HG02970 (cell line): ENCODE results near the gene KRTAP7-1.

Experiments
- ATAC-seq: cut with Tn5 transposase; IDR thresholded peaks from one replicate; pipeline ENCODE4 v1.9.1; 2021; ENCODE audit warnings: mild to moderate bottlenecking, moderate library complexity, moderate number of reproducible peaks; ENCODE audit not compliant: unreplicated experiment, low FRiP score

KRTAP7-1 gene, protein sequence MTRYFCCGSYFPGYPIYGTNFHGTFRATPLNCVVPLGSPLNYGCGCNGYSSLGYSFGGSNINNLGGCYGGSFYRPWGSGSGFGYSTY

DNA sequence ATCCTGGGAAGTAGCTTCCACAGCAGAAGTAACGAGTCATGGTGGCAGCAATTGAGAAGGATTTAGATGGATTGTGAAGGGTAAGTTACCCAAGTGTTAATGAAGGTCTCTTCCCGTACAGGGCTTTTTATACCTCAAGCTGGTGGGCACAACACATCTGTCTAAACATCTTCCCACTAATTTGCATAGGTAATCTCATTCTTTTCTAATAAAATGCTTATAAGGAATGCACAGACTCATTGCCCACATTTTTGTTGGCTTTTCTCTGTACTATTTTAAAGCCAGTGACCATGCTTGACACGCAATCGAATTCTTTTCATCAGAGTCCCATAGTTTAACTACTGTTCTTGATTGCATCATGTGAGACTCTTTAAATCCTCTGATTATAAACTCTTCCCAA lies at the start of gene KRTAP7-1:
Gene KRTAP7-1 (minus strand): TSS at position 101 of the 400 bp plus-strand sequence. CDS start 61 bp downstream, at position 40.
- ATAC-seq, result no peak

DNA sequence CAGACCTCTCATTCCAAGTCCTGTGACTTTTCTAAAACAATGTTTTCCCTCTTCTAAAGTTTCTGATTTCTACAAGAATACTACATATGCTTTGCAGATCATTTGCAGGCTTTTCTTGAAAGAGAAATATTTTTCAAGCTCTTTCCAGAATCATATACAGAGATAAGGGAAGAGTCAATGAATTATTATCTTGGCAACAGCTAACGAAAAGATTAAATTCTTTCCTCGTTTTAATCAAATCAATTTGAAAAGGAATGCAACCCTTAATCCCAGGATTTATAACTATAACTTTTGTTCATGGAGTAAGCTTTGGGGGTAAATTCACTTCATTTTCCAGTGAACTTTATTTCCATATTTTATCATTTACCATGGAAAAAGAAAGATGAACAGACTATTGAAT lies 45.0 kb upstream of the KRTAP7-1 start:
- no peak for ATAC-seq

DNA sequence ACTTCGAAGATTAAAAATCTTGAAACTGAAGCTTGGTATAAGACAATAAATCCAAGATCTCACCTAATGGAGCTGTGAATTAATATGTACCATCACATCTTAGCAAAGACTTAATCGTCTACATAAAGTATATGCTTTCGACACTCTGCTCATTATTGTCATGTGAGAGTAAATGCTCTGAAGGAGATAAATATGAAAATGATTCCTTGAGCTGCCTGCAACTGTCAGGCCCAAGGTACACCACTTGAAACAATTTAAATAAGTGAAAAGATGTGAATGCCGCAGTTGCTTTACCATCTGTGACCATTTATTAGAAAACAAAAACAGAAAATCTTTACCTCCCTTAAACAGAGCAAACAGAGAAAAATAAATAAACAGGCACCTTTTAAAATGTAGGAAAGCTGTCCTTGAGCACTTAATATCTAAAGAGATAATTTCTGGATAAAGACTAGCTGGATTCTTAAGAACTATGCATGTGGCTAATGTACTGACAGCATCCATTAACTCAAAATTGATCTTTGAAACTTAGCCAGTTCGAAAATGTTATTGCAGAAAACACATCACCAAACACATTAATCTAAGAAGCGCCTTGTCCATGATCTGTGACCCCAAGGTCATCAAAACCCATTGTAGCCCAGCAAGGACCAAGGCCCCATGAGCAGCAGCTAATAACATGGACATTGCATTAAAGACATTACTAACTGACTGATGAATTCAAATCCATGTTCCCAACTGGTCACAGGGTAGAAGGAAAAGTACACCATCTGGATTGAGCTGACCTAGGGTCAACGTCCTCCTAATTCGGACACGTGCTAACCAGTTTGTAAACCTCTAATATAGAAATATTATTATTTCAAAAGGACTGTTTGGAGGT lies 18.3 kb upstream of the KRTAP7-1 start:
- ATAC-seq, result no peak

DNA sequence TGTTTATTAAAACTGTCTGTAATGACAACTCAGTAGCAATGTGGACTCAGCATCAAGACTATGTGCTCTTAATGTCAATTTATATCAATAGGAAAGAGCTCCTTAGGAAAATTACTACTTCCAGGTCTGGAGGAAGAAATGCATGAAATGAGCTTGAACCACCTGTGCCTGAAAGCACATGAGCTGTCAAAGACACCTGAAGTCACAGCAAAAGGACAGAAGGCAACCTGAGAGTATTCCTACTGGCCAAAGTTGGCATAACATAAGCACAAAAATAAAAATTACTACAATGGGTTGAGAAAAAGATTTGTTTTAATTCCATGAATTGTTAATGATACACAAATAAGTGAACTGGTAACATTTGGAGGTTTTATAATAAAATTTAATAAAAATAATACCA lies 13.4 kb upstream of the KRTAP7-1 start:
- no peak for ATAC-seq

DNA sequence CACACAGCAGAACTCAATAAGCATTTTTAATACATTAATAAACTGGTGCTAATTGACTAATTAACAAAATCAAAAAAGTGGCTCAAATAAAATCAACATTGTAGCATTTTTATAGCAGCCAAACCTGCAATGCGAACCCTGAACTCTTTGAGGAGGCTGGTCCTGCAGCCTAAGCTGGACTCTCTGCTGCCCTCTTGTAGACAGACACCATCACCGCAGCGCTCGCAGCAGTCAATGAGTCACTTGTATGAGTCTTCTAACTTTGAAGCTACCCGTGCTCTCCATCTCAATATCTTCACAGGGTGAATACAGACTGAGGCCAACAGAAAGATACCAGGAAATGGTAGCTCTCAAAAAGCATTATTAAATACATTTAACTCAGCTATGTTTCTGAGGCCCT lies 9.7 kb upstream of the KRTAP7-1 start:
- ATAC-seq, result no peak

DNA sequence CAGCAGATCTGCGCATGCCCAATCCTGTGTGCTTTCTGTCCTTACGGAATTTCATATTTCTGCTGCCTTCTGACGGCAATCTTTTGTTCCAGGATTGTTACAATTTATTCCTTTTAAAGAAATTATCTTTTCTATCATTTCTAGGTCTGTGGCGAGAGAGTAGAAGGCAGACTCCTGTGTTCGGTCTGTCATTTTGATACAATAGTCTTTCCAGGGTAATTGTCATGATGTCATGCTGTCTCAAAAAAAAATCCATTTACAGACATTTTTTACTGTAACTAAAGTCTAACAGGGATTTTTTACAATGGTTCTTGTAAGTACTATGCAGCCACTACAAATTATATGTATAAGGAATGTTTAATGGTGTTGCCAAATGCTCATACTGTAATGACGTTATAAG lies 9.0 kb upstream of the KRTAP7-1 start:
- ATAC-seq, result no peak

DNA sequence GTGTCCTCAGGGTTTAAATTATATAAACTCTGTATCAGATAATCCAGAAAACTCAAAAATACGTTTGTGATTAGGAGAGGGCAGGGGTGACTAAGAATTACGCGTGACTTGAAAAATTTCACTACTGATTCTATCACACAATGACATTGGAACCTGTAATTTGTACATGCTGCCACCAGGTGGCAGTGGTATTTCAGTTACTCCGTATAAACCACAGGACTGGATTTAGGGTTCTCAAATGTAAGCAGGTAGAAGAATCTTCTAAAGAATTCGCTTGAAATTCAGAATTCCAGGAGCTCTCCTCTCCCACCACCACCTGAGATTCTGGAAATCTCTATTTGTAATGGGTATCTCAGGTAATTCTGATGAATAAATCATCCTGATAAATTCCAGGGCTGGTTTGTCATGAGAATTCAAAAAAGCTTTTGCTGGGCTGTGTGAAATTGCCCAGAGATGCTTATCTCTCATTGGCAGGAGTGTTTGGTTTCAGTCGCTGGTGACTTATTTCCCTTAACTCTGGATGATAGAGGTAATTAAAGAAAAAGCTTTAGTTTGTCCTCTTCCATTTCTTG lies 1.7 kb upstream of the KRTAP7-1 start:
- ATAC-seq, result no peak

DNA sequence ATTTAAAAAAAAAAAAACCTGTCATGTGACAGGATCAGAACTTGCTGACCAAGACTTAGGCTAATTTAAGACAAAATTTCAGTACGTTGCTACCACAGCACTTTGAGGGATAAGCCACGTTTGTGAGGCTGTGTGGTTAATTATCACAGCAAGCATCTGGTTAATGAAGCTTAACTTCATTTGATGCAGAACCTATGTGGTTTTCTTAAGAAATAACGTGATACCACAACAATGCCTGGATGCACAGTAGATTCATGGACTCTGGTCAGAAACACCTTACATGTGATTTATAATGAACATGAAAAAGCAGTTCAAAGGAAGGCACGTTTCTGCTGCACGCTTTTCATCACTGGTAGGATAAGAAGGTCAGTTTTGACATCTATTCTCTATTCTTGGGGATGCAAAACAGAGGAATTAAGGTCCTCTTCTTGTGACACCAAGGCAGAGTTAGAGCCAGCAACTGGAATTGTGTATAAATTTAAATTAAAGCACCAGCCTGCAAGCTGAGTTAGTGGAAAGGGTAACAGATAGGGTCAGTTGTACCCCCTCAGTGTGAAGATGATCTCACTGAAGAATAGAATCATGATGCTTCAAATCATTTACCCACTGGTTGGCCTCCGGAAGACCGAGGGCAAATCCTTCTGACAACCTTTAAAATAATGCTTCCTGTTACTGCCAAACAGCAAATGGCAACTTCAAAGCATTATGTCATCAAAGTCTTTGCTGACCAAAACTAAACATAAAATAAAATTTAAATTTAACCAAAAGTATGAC lies 10.5 kb downstream of the KRTAP7-1 start:
- ATAC-seq, result no peak

DNA sequence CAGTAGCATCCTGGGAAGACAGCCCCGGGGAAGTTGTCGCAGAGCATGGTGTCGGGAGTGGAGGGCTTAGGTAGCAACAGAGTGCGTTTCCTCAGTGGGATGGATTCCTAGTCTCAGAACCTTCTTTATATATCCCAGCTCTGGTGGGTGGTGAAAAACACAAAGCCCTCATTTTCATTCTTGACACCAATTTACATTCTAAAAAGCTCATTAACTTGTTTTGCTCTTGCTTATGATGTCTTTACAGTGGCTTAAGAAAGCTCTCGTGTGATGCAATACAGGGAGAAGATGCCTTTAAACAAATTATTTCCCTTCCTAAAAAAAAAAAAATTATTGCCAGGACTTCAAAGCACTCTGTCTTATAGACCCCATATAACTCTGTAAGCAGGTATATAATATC lies 16.4 kb downstream of the KRTAP7-1 start, which contains the start of gene KRTAP8-1:
Gene KRTAP8-1 (minus strand): TSS at position 101 of the 400 bp plus-strand sequence. CDS start 54 bp downstream, at position 47.
- ATAC-seq, result no peak

DNA sequence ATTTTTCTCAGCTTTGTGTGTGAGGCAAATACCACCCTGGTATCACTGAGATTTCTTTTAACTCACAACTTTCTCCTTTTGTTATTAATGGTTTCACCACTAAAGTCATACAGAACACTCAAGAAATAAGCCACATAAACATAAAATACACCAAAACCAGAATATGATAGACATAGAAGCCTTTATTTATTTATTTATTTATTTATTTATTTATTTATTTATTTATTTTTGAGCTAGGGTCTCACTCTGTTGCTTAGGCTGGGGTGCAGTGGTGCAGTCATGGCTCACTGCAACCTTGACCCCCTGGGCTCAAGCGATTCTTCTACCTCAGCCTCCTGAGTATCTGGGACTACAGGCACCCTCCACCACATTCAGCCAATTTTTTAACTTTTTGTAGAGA lies 29.0 kb downstream of the KRTAP7-1 start:
- no peak for ATAC-seq

DNA sequence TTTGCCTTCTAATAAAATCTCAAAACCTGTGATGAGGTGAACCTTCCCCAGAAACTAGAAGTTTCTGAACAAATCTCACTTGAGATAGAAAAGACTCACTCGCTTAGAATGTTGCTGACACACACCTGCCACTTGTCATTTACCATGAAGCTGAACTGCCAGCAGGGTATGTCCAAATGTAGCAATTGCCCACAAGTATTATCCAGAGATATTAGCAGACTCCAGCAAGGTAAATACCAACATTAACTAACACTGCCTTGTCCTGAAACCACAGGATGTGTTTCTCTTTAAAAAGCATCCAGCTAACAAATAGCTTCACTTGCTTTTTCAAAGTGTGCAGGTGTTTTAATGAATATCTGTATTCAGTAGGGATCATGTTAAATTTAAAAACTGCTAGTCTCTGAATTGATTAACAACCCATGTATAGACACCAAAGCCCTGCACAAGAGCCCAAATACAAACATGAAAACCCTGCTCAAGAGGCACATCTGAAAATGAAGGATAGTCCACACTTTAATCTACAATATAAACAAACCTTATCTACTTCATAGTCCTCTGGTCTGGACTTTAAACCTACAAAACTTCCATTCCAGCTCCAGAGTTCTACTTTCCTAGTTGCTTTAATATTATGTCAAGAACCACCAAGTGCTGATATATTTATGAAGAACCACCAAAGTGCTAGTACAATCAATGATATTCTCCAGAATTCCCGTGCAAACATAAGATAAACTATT lies 35.8 kb downstream of the KRTAP7-1 start:
- no peak for ATAC-seq

DNA sequence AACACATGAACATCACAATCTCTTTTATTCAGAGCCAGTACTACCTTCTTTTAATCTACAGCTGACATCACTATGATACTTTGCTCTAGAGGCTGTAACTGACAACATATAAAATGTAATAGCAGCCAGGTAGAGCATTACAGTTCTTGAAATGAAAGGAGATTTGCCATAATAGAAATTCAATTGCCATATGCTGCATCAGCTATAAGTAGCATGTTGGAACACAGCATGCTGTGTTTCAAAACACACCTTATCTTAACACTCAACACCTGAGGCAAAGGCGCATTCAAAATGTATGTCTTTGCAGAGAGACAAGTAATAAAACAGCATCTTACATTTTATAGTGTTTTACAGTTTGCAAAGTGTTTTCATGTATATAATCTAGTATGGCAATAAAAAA lies 50.3 kb downstream of the KRTAP7-1 start:
- no peak for ATAC-seq
